Spinal cord (tissue), 10 donors: ENCODE measurements around the gene RNF220. TPM values are rescaled to one million over a fixed set of nuclear protein-coding genes. Genes with fewer than 3 reads are reported as not detected.

Experiments
- DNase-seq, 6 donors: peaks; one replicate each; pipeline versions ENCODE4 v3.0.0 to v3.0.0-alpha.2; 2013 to 2015; ENCODE audit warnings: low spot score in 6 of 6, low read depth in 4 of 6
- H3K27ac ChIP-seq: one replicate; pipeline ENCODE4 v1.5.1; 2013; ENCODE audit warnings: low read depth, low read length, control low read depth
- H3K27me3 ChIP-seq: one replicate; pipeline ENCODE4 v1.6.1; 2013; ENCODE audit warnings: low read length; ENCODE audit not compliant: control insufficient read depth, insufficient read depth
- H3K36me3 ChIP-seq: one replicate; pipeline ENCODE4 v1.6.1; 2013; ENCODE audit warnings: low read length; ENCODE audit not compliant: control insufficient read depth, insufficient read depth
- H3K4me1 ChIP-seq: one replicate; pipeline ENCODE4 v1.6.1; 2013; ENCODE audit warnings: low read length; ENCODE audit not compliant: control insufficient read depth, insufficient read depth
- H3K4me3 ChIP-seq: one replicate; pipeline ENCODE4 v1.5.1; 2013; ENCODE audit warnings: low read depth, low read length, control low read depth
- H3K9me3 ChIP-seq: one replicate; pipeline ENCODE4 v1.6.1; 2013; ENCODE audit warnings: low read length; ENCODE audit not compliant: control insufficient read depth, insufficient read depth
- WGBS: methylation state at CpG from one replicate; pipeline ENCODE4 v1.1.5; 2013; ENCODE audit warnings: missing lambda C conversion rate; ENCODE audit not compliant: insufficient coverage; 5-methylcytosine and 5-hydroxymethylcytosine counted together
- polyA plus RNA-seq, 2 donors: library from polyadenylated mRNA; unstranded; fragments of 120-200 nt; gene quantifications; one replicate each; pipeline ENCODE4 v1.2.1, GENCODE V29; 2013; ENCODE audit not compliant: insufficient read length in 2 of 2
- total RNA-seq, 2 donors: library from RNA; depleted of rRNA in 1 of 2; stranded (reverse); fragments of 120-200 nt in 1 of 2; fragments of >200 nt in 1 of 2; gene quantifications; one replicate each; pipeline versions ENCODE4 v1.2.3 to v1.2.4, GENCODE V29; 2013 to 2014
- donor health status: healthy.

The RNF220 gene
- total and polyA plus RNA-seq, 4 donors = 43.0 to 123 (median 99.5) TPM

DNA sequence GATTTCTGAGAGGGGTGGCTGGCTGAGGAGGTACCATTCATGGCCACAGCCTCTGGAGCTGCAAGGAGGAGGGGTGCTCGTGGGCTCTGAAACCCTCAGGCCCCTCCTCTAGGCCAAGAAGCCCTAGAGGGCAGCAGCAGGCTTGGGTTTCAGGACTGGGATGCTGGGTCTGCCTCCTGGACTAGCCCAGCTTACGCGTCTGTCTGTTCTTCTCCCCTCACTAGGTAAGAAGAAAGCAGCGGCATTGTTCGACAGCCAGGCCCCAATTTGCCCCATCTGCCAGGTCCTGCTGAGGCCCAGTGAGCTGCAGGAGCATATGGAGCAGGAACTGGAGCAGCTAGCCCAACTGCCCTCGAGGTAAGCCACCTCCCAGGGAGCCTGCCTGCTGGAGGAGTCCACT, 208.9 kb downstream of the RNF220 start:
- H3K9me3 ChIP-seq = no peaks in the 10 kb centered on the region
- no peak overlapping the region for H3K27ac ChIP-seq
- H3K4me3 ChIP-seq = no peak overlapping the region
- peaks cover 10% of the 10 kb centered on the region for H3K36me3 ChIP-seq
- H3K4me1 ChIP-seq = peaks cover 25% of the 10 kb centered on the region
- WGBS = 65% methylated on average over 6 of the region's 6 CpGs
- H3K27me3 ChIP-seq = peaks cover 19% of the 10 kb centered on the region
- no peak for DNase-seq

DNA sequence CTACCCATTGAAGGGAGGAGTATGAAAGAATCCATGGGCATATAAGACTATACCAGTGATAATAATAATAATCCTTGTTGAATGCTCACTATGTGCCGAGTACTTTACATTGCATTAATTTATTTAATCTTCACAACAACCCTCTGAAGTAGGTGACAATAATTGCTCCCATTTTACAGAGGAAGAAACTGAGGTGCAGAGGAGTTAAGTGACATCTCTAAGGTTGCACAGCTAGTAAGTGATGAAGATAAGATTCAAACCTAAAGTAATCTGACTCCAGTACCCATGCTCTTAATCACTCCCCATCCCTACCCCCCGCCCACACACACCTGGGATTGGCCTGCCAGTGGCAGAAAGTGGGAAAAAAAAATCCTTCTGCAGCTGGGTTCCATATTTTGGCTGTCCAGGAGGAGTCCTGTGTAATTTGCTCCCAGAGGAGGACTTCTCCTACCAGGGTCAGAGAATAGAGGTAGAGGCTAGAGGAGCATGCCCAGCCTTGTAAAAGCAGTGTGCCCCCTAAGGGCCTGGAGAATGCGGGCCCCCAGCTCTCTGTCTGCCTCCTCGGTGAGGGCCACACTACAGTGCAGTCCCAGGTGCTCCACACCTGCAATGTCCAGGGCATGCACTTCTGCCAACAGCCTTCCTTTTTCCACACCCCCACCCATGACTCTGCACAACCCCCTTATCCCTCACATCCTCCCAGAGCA, 211.4 kb downstream of the RNF220 start:
- Histone ChIP-seq H3K27ac (no peak overlapping the region), H3K36me3 (peaks cover 10% of the 10 kb centered on the region), H3K4me1 (peaks cover 28% of the 10 kb centered on the region), H3K27me3 (peaks cover 12% of the 10 kb centered on the region), H3K4me3 (peak overlapping the region; percentile 4), H3K9me3 (no peaks in the 10 kb centered on the region)
- DNase-seq = no peak
- 40% methylated on average over 2 of the region's 4 CpGs for WGBS

DNA sequence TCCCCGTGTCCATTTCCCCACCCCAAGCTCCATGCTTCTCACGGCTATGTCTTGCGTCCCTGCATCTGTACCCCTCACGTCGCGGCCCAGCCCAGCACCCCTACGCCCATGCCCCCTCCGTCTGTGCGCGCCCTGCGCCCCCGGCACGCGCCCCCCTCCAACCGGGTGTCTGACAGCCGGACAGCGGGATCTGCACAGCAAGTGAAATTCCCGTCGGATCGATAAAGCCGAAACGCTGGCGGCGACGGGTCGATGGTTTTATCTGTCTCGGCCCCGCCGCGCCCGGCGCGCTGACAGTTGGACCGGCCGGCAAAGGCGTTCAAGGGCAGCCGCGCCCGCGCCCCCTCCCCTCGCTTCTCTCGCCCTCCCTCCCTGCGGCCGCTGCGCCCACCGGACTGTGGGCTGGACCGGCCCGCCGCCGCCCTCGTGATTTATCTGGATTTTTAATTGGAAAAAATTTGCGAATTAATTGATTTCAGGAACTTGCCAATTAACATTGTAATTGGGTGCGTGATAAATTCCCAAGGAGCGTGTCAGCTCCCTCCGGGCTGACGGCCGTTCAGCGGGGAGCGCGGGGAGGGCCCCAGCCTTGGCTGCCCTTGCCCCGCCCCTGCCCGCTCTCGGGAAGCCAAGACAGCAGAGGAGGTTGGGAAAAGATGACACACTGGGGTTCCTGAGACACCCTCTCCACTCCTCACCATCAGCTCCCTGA, 212.1 kb downstream of the RNF220 start:
- Histone ChIP-seq H3K4me3 (peak overlapping the region; percentile 4), H3K27ac (no peak overlapping the region), H3K9me3 (no peaks in the 10 kb centered on the region), H3K36me3 (peaks cover 12% of the 10 kb centered on the region), H3K4me1 (peaks cover 28% of the 10 kb centered on the region), H3K27me3 (peaks cover 12% of the 10 kb centered on the region)
- DNase-seq = peak in 1 of 6 donors; percentile 54
- 32% methylated on average over 47 of the region's 63 CpGs for WGBS

DNA sequence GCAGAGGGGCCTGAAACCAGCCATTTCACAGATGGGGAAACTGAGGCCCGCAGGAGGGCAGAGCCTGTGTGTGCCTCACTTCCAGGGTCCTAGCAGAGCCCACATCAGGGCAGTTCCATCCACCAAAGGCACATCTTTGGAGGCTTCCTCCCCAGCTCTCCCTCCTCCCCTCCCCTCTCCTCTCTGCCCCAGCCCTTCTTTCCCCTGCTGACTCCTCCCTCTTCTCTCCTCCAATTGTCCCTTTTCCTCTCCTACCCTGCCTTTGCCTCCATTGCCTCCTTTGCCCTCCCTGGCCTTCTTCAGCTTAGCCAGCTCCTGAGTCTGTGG, 212.6 kb downstream of the RNF220 start:
- Histone ChIP-seq H3K4me1 (peaks cover 28% of the 10 kb centered on the region), H3K4me3 (no peak overlapping the region), H3K9me3 (no peaks in the 10 kb centered on the region), H3K27me3 (peaks cover 12% of the 10 kb centered on the region), H3K27ac (no peak overlapping the region), H3K36me3 (peaks cover 14% of the 10 kb centered on the region)
- no peak for DNase-seq
- WGBS = 90% methylated on average over 1 of the region's 1 CpG

DNA sequence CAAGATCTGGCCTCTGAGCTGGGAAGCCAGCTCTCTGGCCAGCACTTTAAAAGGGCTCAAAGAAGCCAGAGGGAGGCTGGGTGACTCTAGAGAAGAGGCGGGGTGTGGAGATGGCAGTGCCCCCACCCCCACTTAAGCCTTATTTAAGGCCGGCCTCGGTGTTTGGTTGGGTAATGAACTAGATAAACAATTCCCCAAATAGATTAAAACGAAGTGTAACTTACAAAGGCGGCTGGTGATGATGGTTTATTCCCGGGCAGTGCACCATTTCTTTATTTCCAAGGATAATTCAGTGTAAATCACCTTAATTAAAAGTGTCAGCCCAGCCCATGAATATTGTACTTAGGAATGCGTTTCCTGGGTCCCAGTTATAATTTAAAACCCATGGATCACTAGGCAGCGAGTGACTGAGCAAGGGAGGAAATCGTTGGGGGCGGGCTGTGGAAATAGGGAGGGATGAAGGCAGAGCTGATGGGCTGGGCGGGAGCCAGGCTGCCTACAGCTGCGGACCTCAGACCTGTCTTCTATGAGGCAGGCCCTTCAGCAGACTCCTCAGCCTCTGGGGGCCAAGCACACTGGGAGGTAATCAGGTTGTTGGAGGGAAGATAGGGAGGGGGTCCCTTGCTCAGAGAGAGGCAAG, 214.3 kb downstream of the RNF220 start:
- peak in 1 of 6 donors; percentile 81 for DNase-seq
- H3K27me3 ChIP-seq = peaks cover 12% of the 10 kb centered on the region
- no peaks in the 10 kb centered on the region for H3K9me3 ChIP-seq
- H3K4me1 ChIP-seq = peaks cover 28% of the 10 kb centered on the region
- WGBS = 34% methylated on average over 5 of the region's 12 CpGs
- no peak overlapping the region for H3K27ac ChIP-seq
- H3K36me3 ChIP-seq = peaks cover 11% of the 10 kb centered on the region
- no peak overlapping the region for H3K4me3 ChIP-seq

DNA sequence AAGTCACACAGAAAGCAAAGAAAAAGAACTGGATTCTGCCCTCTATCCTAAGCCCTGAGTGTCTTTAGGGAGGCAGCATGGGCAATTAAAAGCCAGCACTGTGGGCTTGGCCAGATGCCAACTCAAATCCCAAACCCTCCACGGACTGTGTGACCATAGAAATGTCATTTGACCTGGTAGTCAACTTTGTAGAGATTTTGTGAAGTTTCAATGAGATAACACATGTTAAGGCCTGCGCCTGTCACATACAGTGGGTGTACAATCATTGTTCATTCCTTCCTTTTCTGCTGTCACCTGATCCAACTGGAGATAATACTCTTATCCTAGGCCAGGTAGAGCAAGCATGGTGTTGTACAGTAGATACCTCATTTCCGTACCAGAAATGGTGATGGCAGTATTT, 215.0 kb downstream of the RNF220 start:
- no peak for DNase-seq
- Histone ChIP-seq H3K36me3 (peaks cover 11% of the 10 kb centered on the region), H3K4me1 (peaks cover 31% of the 10 kb centered on the region), H3K27ac (no peak overlapping the region), H3K27me3 (peaks cover 12% of the 10 kb centered on the region), H3K9me3 (no peaks in the 10 kb centered on the region), H3K4me3 (no peak overlapping the region)
- 100% methylated on average over 1 of the region's 3 CpGs for WGBS

DNA sequence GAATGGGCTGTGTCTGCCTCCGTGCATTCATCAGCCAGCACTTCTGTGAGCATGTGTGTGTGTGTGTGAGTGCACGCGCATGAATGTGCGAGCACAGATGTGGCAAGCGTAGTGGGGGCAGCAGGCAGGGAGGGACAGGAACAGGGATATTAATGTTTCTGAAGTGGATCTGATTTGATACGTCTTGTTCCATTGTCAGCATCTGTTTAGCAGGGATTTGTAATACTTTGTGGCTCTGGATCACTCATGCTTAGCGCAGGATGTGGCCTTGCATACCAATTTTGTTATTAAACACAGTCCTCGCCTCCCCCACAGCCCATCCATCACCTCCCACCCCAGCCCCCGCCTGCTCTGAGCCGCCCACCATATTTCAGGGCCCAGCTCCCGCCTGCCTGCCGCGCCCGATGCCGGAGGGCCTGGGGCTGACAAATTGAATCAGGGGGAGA, 216.8 kb downstream of the RNF220 start:
- no peaks in the 10 kb centered on the region for H3K9me3 ChIP-seq
- DNase-seq = peak in 1 of 6 donors; percentile 81
- peaks cover 10% of the 10 kb centered on the region for H3K36me3 ChIP-seq
- H3K27ac ChIP-seq = no peak overlapping the region
- 57% methylated on average over 5 of the region's 15 CpGs for WGBS
- H3K4me3 ChIP-seq = no peak overlapping the region
- H3K27me3 ChIP-seq = peaks cover 6% of the 10 kb centered on the region
- peaks cover 37% of the 10 kb centered on the region for H3K4me1 ChIP-seq

DNA sequence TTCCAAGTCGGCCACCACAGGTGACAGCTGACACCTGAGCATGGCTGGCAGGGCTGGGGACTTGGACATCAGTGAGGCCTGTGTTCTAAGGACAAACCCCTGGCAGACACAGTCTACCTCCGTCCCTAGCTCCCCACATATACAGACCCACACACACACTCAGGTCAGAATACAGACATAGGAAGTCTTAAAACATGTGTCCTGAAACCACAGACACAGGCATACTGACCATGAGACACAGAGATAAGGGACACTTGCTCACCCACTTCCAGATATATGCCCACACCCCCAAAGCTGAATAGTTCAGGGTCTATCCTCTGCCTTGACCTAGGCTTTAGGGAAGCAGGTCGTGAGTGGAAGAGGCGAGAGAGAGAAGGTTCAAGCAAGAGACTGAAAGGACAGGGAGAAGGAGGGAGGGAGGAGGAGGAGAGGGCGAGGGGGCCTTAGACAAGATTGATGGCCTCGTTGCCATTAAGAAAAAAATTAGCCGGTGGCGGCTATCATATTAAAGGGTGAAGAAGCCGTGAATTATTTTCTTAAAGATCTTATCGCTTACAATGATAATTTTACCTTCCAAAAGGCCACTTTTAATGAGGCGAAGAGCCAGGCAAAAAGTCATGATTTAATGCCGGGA, 219.3 kb downstream of the RNF220 start:
- Histone ChIP-seq H3K4me1 (peaks cover 18% of the 10 kb centered on the region), H3K4me3 (no peak overlapping the region), H3K27ac (no peak overlapping the region)

DNA sequence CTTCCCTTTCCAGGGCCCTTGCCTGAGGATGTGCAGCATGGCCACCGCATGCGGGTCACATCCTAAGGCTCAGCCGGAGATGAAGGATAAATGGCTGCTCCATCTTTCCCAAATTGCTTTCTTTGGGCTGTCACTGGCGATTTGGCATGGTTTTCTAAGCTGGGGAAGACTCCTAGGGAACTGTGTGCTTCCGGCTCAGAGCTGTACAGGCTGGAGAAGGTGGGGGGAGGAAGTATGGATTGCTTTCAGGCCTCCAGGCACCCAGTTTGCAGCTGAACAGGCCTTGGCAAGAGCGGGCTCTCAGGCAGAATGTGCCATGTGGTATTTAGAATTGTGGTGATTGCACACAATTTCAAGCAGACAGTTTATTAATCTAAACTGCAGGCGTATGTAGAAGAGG, 220.3 kb downstream of the RNF220 start:
- H3K9me3 ChIP-seq = no peaks in the 10 kb centered on the region
- peak in 2 of 6 donors; percentile 81 to 86 for DNase-seq
- no peaks in the 10 kb centered on the region for H3K27me3 ChIP-seq
- WGBS = 34% methylated on average over 7 of the region's 7 CpGs
- H3K36me3 ChIP-seq = peaks cover 4% of the 10 kb centered on the region
- H3K27ac ChIP-seq = no peak overlapping the region
- H3K4me3 ChIP-seq = no peak overlapping the region
- peaks cover 12% of the 10 kb centered on the region for H3K4me1 ChIP-seq

More for the DNA sequence above, 219.3 kb downstream of the RNF220 start:
- Histone ChIP-seq H3K9me3 (no peaks in the 10 kb centered on the region), H3K27me3 (no peaks in the 10 kb centered on the region), H3K36me3 (peaks cover 4% of the 10 kb centered on the region)
- 93% methylated on average over 4 of the region's 12 CpGs for WGBS
- DNase-seq = no peak
